CD4-positive, CD25-positive, alpha-beta regulatory T cell (primary cell): ENCODE data around the gene HAPSTR1. TPM values are rescaled to one million over a fixed set of nuclear protein-coding genes. Genes with fewer than 3 reads are reported as not detected.

Source experiments
- ATAC-seq, 2 donors: fragments of 150-1000 bp; cut with Tn5 transposase; one replicate each; pipeline ENCODE4 v1.10.0; 2021; ENCODE audit warnings: low read depth in 2 of 2, moderate number of reproducible peaks in 2 of 2, moderate library complexity in 1 of 2
- DNase-seq, 3 donors: peaks; one replicate each; pipeline versions ENCODE4 v3.0.0 to v3.0.0-alpha.2; 2012 to 2022; ENCODE audit warnings: mixed read lengths in 1 of 3
- H3K27ac ChIP-seq: one replicate; pipeline ENCODE4 v1.7.0; 2013; ENCODE audit warnings: mild to moderate bottlenecking, low read length; ENCODE audit not compliant: insufficient read depth, poor library complexity, severe bottlenecking
- H3K27me3 ChIP-seq: one replicate; pipeline ENCODE4 v1.7.0; 2013; ENCODE audit warnings: low read length; ENCODE audit not compliant: control insufficient read depth, insufficient read depth
- H3K36me3 ChIP-seq: one replicate; pipeline ENCODE4 v1.7.0; 2013; ENCODE audit warnings: mild to moderate bottlenecking, low read length, moderate library complexity; ENCODE audit not compliant: control insufficient read depth, insufficient read depth
- H3K4me1 ChIP-seq: 2 replicates; pipeline ENCODE4 v1.7.0; 2013; ENCODE audit warnings: mild to moderate bottlenecking, low read length; ENCODE audit not compliant: insufficient read depth, control insufficient read depth, poor library complexity, severe bottlenecking
- H3K4me3 ChIP-seq: one replicate; pipeline ENCODE4 v1.7.0; 2013; ENCODE audit warnings: low read depth, mild to moderate bottlenecking, low read length, moderate library complexity
- H3K9me3 ChIP-seq, 2 experiments: 1 replicate in 1 of 2; 2 replicates in 1 of 2; pipeline ENCODE4 v1.7.0; 2013; ENCODE audit warnings: low read length in 2 of 2, mild to moderate bottlenecking in 1 of 2, moderate library complexity in 1 of 2; ENCODE audit not compliant: control insufficient read depth in 2 of 2
- H3K27ac Mint-ChIP-seq, 3 donors: one replicate each; pipeline ENCODE4 v1.8.0; 2020 to 2022; ENCODE audit warnings: mild to moderate bottlenecking in 3 of 3, mixed read lengths in 3 of 3, moderate library complexity in 2 of 3
- H3K27me3 Mint-ChIP-seq: one replicate; pipeline ENCODE4 v1.8.0; 2022; ENCODE audit warnings: mild to moderate bottlenecking, mixed read lengths
- H3K36me3 Mint-ChIP-seq: one replicate; pipeline ENCODE4 v1.8.0; 2020; ENCODE audit warnings: mixed read lengths
- H3K4me1 Mint-ChIP-seq, 4 donors: one replicate each; pipeline ENCODE4 v1.8.0; 2020 to 2022; ENCODE audit warnings: mixed read lengths in 4 of 4, mild to moderate bottlenecking in 1 of 4
- H3K4me3 Mint-ChIP-seq, 4 donors: one replicate each; pipeline ENCODE4 v1.8.0; 2020 to 2022; ENCODE audit warnings: mild to moderate bottlenecking in 4 of 4, mixed read lengths in 4 of 4, moderate library complexity in 3 of 4
- H3K9me3 Mint-ChIP-seq, 7 donors: one replicate each; pipeline ENCODE4 v1.8.0; 2020 to 2022; ENCODE audit warnings: mixed read lengths in 7 of 7, mild to moderate bottlenecking in 3 of 7, moderate library complexity in 2 of 7
- polyA plus RNA-seq, 4 donors: library from polyadenylated mRNA; unstranded; fragments of 300-500 nt; fragmentation: Illumina TruSeq; gene quantifications; one replicate each; pipeline ENCODE4 v1.2.3, GENCODE V29; 2021
- total RNA-seq: library from RNA; stranded (reverse); gene quantifications from one replicate; pipeline ENCODE4 v1.2.3, GENCODE V29; 2022

Gene HAPSTR1
- total and polyA plus RNA-seq, 5 donors from 2014 or later, result 11.7 to 125 (median 14.1) TPM

- DNase-seq (no peak), ATAC-seq (no peak)
- H3K36me3 ChIP-seq, result peaks cover 23% of the 10 kb centered on the region
- H3K4me1 Mint-ChIP-seq, result peaks cover 0 to 65% (median 33%) of the 10 kb centered on the region in 4 donors
- no peaks in the 10 kb centered on the region for H3K9me3 Mint-ChIP-seq
- H3K4me3 ChIP-seq, result no peak overlapping the region
- H3K27ac ChIP-seq, result no peak overlapping the region
- no peaks in the 10 kb centered on the region for H3K27me3 ChIP-seq
- peaks cover 18% of the 10 kb centered on the region for H3K4me1 ChIP-seq
- H3K27ac Mint-ChIP-seq, result peak overlapping the region; percentile 57 to 76 (median 66)
- peaks cover 6% of the 10 kb centered on the region for H3K36me3 Mint-ChIP-seq
- peak overlapping the region in 1 of 4 donors; percentile 10 for H3K4me3 Mint-ChIP-seq
- H3K9me3 ChIP-seq, result no peaks in the 10 kb centered on the region
- no peaks in the 10 kb centered on the region for H3K27me3 Mint-ChIP-seq
Measured at GRCh38 chr16:9125658-9126505, 34.4 kb downstream of the HAPSTR1 start.

- Histone ChIP-seq H3K4me1 (peaks cover 18% of the 10 kb centered on the region), H3K36me3 (peaks cover 17% of the 10 kb centered on the region), H3K4me3 (no peak overlapping the region), H3K27ac (no peak overlapping the region), H3K27me3 (no peaks in the 10 kb centered on the region), H3K9me3 (no peaks in the 10 kb centered on the region)
- Mint-ChIP-seq H3K36me3 (peaks cover 6% of the 10 kb centered on the region), H3K9me3 (no peaks in the 10 kb centered on the region), H3K4me1 (peaks cover 0 to 65% (median 31%) of the 10 kb centered on the region in 4 donors), H3K27me3 (no peaks in the 10 kb centered on the region), H3K4me3 (no peak overlapping the region), H3K27ac (peak overlapping the region; percentile 12 to 85 (median 57))
- ATAC-seq (no peak), DNase-seq (no peak)
Measured at GRCh38 chr16:9126609-9127008, 35.2 kb downstream of the HAPSTR1 start.

- no peaks in the 10 kb centered on the region for H3K9me3 ChIP-seq
- peaks cover 0 to 51% (median 25%) of the 10 kb centered on the region in 4 donors for H3K4me1 Mint-ChIP-seq
- peaks cover 6% of the 10 kb centered on the region for H3K36me3 Mint-ChIP-seq
- peak overlapping the region in 2 of 4 donors; percentile 58 for H3K4me3 Mint-ChIP-seq
- no peaks in the 10 kb centered on the region for H3K27me3 Mint-ChIP-seq
- ATAC-seq, result no peak
- peak overlapping the region; percentile 64 to 85 (median 77) for H3K27ac Mint-ChIP-seq
- no peaks in the 10 kb centered on the region for H3K27me3 ChIP-seq
- peaks cover 15% of the 10 kb centered on the region for H3K4me1 ChIP-seq
- peak overlapping the region; percentile 44 for H3K27ac ChIP-seq
- H3K4me3 ChIP-seq, result no peak overlapping the region
- DNase-seq, result no peak
- H3K9me3 Mint-ChIP-seq, result no peaks in the 10 kb centered on the region
- no peaks in the 10 kb centered on the region for H3K36me3 ChIP-seq
Measured at GRCh38 chr16:9128346-9129342, 37.2 kb downstream of the HAPSTR1 start.

DNA sequence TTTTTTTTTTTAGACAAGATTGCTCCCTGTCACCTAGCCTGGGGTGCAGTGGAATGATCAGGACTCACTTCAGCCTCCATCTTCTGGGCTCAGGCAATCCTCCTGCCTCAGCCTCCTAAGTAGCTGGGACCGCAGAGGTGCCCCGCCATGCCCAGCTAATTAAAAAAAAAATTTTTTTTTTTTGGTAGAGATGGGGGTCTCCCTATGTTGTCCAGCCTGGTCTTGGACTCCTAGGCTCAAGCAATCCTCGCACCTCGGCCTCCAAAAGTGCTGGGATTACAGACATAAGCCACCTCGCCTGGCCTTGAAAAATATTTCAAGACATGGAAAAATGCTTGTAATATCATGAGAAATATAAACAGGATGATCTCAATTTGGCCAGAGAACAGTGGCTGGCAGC, 42.9 kb downstream of the HAPSTR1 start:
- H3K4me1 Mint-ChIP-seq, result peaks cover 9 to 25% (median 12%) of the 10 kb centered on the region in 4 donors
- DNase-seq (no peak), ATAC-seq (no peak)
- Histone ChIP-seq H3K27me3 (no peaks in the 10 kb centered on the region), H3K36me3 (no peaks in the 10 kb centered on the region), H3K4me1 (peaks cover 9% of the 10 kb centered on the region), H3K4me3 (no peak overlapping the region), H3K27ac (no peak overlapping the region), H3K9me3 (no peaks in the 10 kb centered on the region)
- H3K27me3 Mint-ChIP-seq, result peaks cover 5% of the 10 kb centered on the region
- H3K4me3 Mint-ChIP-seq, result no peak overlapping the region
- no peaks in the 10 kb centered on the region for H3K9me3 Mint-ChIP-seq
- H3K36me3 Mint-ChIP-seq, result no peaks in the 10 kb centered on the region
- H3K27ac Mint-ChIP-seq, result no peak overlapping the region

DNA sequence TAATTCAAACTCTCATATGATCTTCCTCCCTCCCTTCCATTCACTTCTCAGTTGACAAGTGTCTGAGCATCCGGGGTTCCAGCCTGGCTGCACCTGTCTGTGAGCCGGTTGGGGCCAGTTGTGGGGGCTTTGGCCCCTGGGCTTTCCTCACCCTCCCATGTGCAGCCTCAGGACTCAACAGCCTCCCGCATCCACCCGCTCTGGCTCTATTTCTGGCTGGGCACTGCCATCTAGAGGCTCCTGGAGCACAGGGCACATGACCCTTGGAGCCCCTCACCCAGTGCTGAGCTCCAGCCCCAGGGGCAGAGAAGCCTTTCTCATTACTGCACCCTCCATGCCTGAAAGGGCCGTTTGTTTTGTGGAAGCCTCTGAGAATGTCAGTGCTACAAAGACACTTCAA, 43.3 kb downstream of the HAPSTR1 start:
- no peaks in the 10 kb centered on the region for H3K9me3 ChIP-seq
- Mint-ChIP-seq H3K36me3 (no peaks in the 10 kb centered on the region), H3K27ac (no peak overlapping the region), H3K4me1 (peaks cover 11 to 28% (median 13%) of the 10 kb centered on the region in 4 donors), H3K27me3 (peaks cover 5% of the 10 kb centered on the region), H3K4me3 (no peak overlapping the region), H3K9me3 (no peaks in the 10 kb centered on the region)
- H3K27me3 ChIP-seq, result no peaks in the 10 kb centered on the region
- H3K27ac ChIP-seq, result no peak overlapping the region
- peak; percentile 70 to 72 for ATAC-seq
- H3K4me3 ChIP-seq, result no peak overlapping the region
- peaks cover 9% of the 10 kb centered on the region for H3K4me1 ChIP-seq
- no peaks in the 10 kb centered on the region for H3K36me3 ChIP-seq
- DNase-seq, result peak; percentile 19 to 61 (median 51)

DNA sequence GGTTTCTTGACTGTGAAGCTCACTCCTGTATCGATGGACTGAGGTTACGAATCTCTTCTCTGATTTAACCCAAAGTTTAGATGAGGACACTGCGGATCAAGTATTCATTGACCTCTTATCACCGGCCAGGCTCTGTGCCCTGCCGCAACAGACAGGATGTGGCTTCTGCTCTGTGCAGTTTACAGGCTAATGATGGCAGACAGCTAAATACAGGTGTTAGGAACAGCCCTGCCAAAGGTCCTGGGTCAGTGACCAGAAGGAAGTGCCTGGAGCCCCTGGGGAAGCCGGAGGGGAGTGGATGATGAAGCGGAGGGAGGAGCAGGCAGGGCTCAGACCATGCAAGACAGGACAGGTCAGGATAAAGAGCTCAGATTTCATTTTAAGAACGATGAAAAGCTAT, 44.4 kb downstream of the HAPSTR1 start:
- peaks cover 4% of the 10 kb centered on the region for H3K36me3 Mint-ChIP-seq
- H3K27ac Mint-ChIP-seq, result no peak overlapping the region
- H3K27me3 ChIP-seq, result no peaks in the 10 kb centered on the region
- no peak overlapping the region for H3K4me3 Mint-ChIP-seq
- H3K4me3 ChIP-seq, result no peak overlapping the region
- DNase-seq, result peak in 1 of 3 donors; percentile 47
- H3K27ac ChIP-seq, result no peak overlapping the region
- no peaks in the 10 kb centered on the region for H3K36me3 ChIP-seq
- ATAC-seq, result peak in 1 of 2 donors; percentile 46
- no peaks in the 10 kb centered on the region for H3K9me3 Mint-ChIP-seq
- no peaks in the 10 kb centered on the region for H3K9me3 ChIP-seq
- H3K4me1 ChIP-seq, result peaks cover 9% of the 10 kb centered on the region
- H3K27me3 Mint-ChIP-seq, result peaks cover 5% of the 10 kb centered on the region
- H3K4me1 Mint-ChIP-seq, result peaks cover 14 to 32% (median 15%) of the 10 kb centered on the region in 4 donors

GRCh38 chr16:9136596-9136995, 45.2 kb downstream of the HAPSTR1 start:
- H3K4me1 Mint-ChIP-seq, result peaks cover 14 to 32% (median 15%) of the 10 kb centered on the region in 4 donors
- no peak overlapping the region for H3K4me3 Mint-ChIP-seq
- Histone ChIP-seq H3K27ac (no peak overlapping the region), H3K9me3 (no peaks in the 10 kb centered on the region), H3K36me3 (no peaks in the 10 kb centered on the region), H3K4me1 (peaks cover 9% of the 10 kb centered on the region), H3K4me3 (no peak overlapping the region), H3K27me3 (no peaks in the 10 kb centered on the region)
- peaks cover 4% of the 10 kb centered on the region for H3K36me3 Mint-ChIP-seq
- H3K9me3 Mint-ChIP-seq, result no peaks in the 10 kb centered on the region
- H3K27ac Mint-ChIP-seq, result no peak overlapping the region
- DNase-seq (no peak), ATAC-seq (no peak)
- peaks cover 5% of the 10 kb centered on the region for H3K27me3 Mint-ChIP-seq
